MV-4-11 (cell line): ENCODE data around the gene RSL1D1.
A peak's percentile ranks its signal among the peaks of the same experiment; 100 is the strongest.

Experiments
- DNase-seq: peaks from one replicate; lab custom pipeline; 2025; lab: John Stamatoyannopoulos, UW

Gene RSL1D1

GRCh38 chr16:11851294-11852091 lies at the start of gene RSL1D1:
Gene RSL1D1, minus strand, starts transcription at chr16:11851542. Its CDS starts 30 bp downstream, at chr16:11851512.
- DNase-seq: peak; percentile 92

GRCh38 chr16:11901091-11901490 lies 49.7 kb upstream of the RSL1D1 start:
- no peak for DNase-seq

GRCh38 chr16:11896486-11897176 lies 45.3 kb upstream of the RSL1D1 start:
- no peak for DNase-seq

- no peak for DNase-seq
Observed at GRCh38 chr16:11893571-11893970, 42.2 kb upstream of the RSL1D1 start.

- no peak for DNase-seq
Observed at GRCh38 chr16:11892761-11893160, 41.4 kb upstream of the RSL1D1 start.

- DNase-seq: no peak
Observed at GRCh38 chr16:11890231-11890965, 39.1 kb upstream of the RSL1D1 start.

GRCh38 chr16:11886881-11887280 lies 35.5 kb upstream of the RSL1D1 start:
- no peak for DNase-seq

GRCh38 chr16:11884035-11884434 lies 32.7 kb upstream of the RSL1D1 start:
- DNase-seq: no peak

GRCh38 chr16:11880007-11880406 lies 28.7 kb upstream of the RSL1D1 start:
- DNase-seq: no peak

- no peak for DNase-seq
Observed at GRCh38 chr16:11877374-11877773, 26.0 kb upstream of the RSL1D1 start.

- no peak for DNase-seq
Observed at GRCh38 chr16:11876306-11876705, 25.0 kb upstream of the RSL1D1 start.

GRCh38 chr16:11875721-11876120 lies 24.4 kb upstream of the RSL1D1 start:
- DNase-seq: no peak

GRCh38 chr16:11871193-11871592 lies 19.9 kb upstream of the RSL1D1 start:
- peak; percentile 21 for DNase-seq

GRCh38 chr16:11870399-11870798 lies 19.1 kb upstream of the RSL1D1 start:
- no peak for DNase-seq

GRCh38 chr16:11869353-11870228 lies 18.2 kb upstream of the RSL1D1 start:
- no peak for DNase-seq

- DNase-seq: no peak
Observed at GRCh38 chr16:11868412-11868980, 17.2 kb upstream of the RSL1D1 start.

- no peak for DNase-seq
Observed at GRCh38 chr16:11862489-11862888, 11.1 kb upstream of the RSL1D1 start.

- no peak for DNase-seq
Observed at GRCh38 chr16:11857161-11857560, 5.8 kb upstream of the RSL1D1 start.

GRCh38 chr16:11852092-11852809 lies 909 bp upstream of the RSL1D1 start:
- no peak for DNase-seq

GRCh38 chr16:11848842-11849241 lies 2.5 kb downstream of the RSL1D1 start:
- DNase-seq: no peak

GRCh38 chr16:11844499-11844898 lies 6.8 kb downstream of the RSL1D1 start:
- DNase-seq: no peak
